ENCODE data around the gene ARPIN.

GRCh38 chr15:89893027-89893426 lies 19.7 kb downstream of the ARPIN start:
- no peak for TF ChIP-seq ZNF3 (CRISPR knock-in tag; IDR thresholded peaks at IDR 0.05)
- no peak for TF ChIP-seq CTCF (IDR thresholded peaks at IDR 0.05 in 2 of 3, conservative IDR thresholded peaks at IDR 0.05 in 1 of 3; ENCODE audit: insufficient read depth in 2 of 3, low read depth in 1 of 3, low read length in 3 of 3)
- TF ChIP-seq MTA3 (IDR thresholded peaks at IDR 0.05; ENCODE audit: borderline replicate concordance) = no peak
- no peak for TF ChIP-seq MAFG (tag; conservative IDR thresholded peaks at IDR 0.05)
- no peak for TF ChIP-seq DDX20 (tag; IDR thresholded peaks at IDR 0.05; ENCODE audit: low read depth)
- TF ChIP-seq, protein P1, sequence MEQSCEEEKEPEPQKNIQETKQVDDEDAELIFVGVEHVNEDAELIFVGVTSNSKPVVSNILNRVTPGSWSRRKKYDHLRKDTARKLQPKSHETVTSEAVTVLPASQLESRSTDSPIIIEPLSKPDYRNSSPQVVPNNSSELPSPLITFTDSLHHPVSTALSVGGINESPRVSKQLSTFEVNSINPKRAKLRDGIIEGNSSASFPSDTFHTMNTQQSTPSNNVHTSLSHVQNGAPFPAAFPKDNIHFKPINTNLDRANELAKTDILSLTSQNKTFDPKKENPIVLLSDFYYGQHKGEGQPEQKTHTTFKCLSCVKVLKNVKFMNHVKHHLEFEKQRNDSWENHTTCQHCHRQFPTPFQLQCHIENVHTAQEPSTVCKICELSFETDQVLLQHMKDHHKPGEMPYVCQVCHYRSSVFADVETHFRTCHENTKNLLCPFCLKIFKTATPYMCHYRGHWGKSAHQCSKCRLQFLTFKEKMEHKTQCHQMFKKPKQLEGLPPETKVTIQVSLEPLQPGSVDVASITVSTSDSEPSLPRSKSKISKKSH (CRISPR knock-in tag; IDR thresholded peaks at IDR 0.05) = no peak
- no peak for TF ChIP-seq NFIC (IDR thresholded peaks at IDR 0.05)
- no peak for TF ChIP-seq U2AF2 (optimal IDR thresholded peaks at IDR 0.05; ENCODE audit: low read depth, low read length)
- no peak for TF ChIP-seq FOS (IDR thresholded peaks at IDR 0.05; ENCODE audit: extremely low read depth, insufficient read length)
- no peak for TF ChIP-seq CREB1 (IDR thresholded peaks at IDR 0.05)
- no peak for TF ChIP-seq CREB1 (CRISPR knock-in tag; IDR thresholded peaks at IDR 0.05)
- TF ChIP-seq JUNB (CRISPR knock-in tag; conservative IDR thresholded peaks at IDR 0.05) = no peak
- no peak for TF ChIP-seq POLR2A (conservative IDR thresholded peaks at IDR 0.05)
